ENCODE measurements around the gene SYNCRIP.
"Not testable (repeated sequence)": the region's sequence is repeated elsewhere in the genome, so short reads cannot be mapped to it uniquely, and the experiment has no call there.

Gene SYNCRIP

DNA sequence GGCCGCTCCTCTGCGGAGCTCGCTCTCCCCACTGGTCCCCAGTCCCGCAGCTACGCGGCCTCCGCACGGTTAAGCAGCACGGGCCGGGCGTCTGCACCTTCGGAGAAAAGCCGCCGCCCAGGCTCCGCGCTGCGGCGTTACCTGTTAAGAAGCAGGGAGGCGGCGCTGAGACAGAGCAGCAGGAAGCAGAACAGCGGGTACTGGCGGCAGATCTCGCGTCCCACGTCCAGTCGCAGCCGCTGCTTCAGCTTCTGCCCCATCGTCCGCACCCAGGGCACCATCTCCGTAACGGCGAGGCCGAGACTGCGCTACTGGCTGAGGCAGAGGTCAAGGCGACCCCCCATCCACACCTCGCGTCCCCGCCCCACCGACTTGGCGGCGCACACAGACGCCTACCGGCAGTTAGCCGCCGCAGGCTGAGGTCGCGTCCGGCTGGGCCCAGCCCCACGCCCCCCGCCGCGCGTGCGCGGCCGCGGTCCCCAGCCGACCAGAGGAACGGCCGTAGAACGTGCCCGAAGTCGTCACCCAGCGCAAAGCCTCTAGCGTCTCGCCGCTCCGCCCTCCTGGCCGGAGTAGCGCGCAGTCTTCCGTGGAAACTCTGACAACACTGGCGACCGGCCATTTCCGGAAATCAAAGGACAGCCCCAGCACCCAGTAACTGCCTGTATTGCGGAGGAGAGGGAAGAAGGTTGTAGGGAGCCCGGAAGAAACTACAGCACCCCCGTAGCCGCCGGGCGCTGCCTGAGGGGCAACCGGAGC is 49.1 kb downstream of the SYNCRIP start, which contains the start of gene SNX14:
TSS of gene SNX14 (minus strand) at position 421 of the 759 bp plus-strand sequence. CDS start at position 281, 140 bp downstream.
- DNase-seq (ENCODE audit: low spot score) = peak; percentile 89

DNA sequence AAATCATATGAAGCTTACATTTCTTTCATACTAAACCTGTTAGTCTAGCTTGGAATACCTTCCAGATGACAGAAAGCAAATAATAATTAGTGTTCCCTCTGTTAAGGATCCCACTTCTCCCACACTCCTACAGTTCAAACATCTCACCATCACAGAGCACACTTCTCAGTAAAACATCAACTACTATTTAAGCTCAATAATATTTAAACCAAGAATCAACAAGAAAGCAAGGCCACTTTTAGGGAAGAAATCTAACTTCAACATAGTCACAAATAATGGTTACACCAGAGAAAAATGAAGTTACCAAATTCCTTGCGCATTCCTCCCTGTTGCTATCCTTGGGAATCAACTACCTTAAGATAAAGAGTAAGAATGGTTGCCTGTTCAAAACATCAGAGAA is 50.7 kb downstream of the SYNCRIP start:
- no peak for DNase-seq (ENCODE audit: low spot score)

DNA sequence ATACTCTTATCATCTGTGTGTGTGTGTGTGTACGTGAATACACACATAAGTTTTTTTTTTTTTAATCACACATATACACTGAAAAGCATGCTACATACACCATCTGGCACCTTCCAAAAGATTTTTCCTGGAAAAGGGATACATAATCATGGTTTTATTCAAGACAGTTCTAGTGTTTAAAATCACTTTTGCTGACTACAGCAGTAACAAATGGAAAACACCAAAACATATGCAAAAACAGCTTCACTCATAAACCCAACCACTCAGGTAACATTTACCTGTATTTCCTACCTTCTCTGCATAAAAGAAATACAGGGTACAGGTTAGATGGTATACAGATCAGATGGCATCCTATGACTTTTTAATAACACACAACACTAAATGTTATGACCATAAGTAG is 51.5 kb downstream of the SYNCRIP start:
- no peak for DNase-seq (ENCODE audit: low spot score)

DNA sequence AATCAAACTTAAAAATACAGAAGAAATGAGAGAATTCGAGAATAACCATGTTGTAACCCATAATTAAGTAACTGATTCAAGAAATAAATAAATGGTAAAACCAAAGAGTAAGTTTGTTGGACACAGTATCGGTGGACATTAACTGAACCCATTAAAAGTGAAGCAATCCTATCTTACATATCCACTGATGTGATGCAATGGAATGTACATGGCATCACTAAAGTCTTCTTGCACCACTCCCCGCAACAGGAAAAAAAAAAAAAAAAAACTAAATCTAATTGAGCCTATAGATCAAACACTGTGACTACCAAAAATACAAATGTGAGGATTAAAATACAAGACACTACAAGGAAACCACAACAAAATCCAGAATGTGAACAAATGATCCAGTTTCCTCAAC is 56.9 kb downstream of the SYNCRIP start:
- DNase-seq (ENCODE audit: low spot score) = no peak

DNA sequence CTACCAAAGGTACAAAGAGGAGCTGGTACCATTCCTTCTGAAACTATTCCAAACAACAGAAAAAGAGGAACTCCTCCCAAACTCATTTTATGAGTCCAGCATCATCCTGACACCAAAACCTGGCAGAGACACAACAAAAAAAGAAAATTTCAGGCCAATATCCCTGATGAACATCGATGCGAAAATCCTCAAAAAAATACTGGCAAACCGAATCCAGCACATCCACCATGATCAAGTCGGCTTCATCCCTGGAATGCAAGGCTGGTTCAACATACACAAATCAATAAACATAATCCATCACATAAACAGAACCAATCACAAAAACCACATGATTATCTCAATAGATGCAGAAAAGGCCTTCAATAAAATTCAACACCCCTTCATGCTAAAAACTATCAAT is 59.9 kb downstream of the SYNCRIP start:
- DNase-seq (ENCODE audit: low spot score) = not testable (repeated sequence)

DNA sequence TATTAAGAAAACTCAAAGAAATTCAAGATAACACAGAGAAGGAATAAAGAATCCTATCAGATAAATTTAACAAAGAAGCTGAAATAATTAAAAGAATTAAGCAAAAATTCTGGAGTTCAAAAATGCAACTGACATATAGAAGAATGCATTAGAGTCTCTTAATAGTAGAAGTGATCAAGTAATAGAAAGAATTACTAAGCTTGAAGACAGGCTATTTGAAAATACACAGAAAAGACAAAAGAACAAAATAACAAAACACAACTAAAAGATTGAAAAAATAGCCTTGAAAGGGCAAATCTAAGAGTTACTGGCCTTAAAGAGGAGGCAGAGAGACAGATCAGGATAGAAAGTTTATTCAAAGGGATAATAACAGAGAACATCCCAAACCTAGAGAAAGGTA is 61.1 kb downstream of the SYNCRIP start:
- DNase-seq (ENCODE audit: low spot score) = no peak

DNA sequence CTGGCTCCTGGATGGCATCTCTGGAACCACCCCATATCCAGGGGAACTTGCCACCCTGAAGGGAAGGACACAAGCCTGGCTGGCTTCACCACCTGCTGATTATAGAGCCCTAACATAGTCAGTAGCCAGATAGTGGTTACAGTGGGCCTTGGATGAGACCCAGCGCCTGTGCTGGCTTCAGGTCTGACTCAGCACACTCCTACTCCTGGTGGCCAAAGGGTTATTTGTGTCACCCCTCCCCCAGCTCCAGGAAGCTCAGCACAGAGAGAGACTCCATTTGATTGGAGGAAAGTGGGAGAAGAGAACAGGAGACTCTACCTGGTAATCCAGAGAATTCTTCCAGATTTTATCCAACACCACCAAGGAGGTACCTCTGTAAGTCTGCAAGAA is 61.8 kb downstream of the SYNCRIP start:
- DNase-seq (ENCODE audit: low spot score) = no peak

DNA sequence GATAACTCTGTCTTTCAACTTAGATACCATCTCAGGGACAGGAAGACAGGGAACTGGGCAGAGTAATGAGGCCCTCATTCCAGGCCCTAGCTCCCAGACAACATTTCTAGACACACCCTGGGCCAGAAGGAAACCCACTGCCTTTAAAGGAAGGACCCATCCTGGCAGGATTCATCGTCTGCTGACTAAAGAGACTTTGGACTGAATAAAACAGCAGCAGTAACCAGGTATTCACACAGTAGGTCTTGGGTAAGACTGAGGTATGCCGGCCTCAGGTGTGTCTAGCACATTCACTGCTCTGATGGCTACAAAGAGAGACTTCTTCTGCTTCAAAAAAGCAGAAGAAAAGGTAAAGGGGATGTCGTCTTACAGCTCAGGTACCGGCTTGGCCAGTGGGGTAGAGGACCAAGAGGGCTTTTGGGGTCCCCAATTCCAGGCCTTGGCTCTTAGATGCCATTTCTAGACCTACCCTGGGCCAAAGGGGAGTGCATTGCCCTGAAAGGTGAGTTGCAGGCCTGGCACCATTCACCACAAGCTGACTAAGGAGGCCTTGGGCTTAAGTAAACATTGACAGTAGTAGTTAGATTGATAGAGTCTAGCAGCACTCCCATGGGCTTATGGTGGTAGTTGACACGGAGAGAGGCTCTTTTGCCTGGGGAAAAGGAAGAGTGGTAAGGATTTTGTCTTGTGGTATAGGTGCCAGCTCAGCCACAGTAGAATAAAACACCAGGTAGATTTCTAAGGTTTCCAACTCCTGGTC is 62.4 kb downstream of the SYNCRIP start:
- DNase-seq (ENCODE audit: low spot score) = no peak

DNA sequence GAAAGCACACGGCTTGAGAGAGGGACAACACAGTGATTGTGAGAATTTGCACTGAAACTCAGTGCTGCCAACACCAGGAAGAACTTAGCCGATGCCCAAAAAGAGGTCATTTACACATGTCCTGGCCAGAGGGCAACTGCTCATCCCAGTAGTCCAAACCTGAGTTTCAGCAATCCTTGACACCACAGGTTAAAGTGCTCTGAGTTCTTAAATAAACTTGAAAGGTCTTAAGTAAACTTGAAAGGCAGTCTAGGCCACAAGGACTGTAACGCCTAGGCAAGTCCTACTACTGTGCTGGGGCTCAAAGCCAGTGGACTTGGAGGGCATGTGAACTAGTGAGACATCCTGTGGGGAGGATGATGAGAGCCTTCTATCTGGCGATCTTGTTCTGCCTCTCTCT is 63.1 kb downstream of the SYNCRIP start:
- DNase-seq (ENCODE audit: low spot score) = no peak

DNA sequence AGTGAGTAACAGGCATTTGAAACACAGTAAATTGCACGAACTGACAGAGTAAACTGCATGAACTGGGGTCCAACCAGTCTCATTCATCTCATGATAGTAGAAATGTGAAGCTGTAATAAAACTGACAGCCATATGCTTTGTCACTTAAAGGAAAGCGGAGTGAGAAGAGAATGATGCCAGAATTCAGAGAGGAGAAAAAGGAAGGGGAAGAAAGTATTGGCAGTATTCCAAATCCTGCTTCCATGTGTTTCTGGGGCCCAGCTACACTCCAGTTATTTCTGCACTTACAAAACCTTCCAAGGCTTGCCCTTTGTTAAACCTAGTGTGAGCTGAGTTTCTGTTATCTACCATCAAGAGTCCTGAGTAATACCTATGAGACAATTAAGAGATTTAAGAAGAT is 66.2 kb downstream of the SYNCRIP start:
- DNase-seq (ENCODE audit: low spot score) = no peak

DNA sequence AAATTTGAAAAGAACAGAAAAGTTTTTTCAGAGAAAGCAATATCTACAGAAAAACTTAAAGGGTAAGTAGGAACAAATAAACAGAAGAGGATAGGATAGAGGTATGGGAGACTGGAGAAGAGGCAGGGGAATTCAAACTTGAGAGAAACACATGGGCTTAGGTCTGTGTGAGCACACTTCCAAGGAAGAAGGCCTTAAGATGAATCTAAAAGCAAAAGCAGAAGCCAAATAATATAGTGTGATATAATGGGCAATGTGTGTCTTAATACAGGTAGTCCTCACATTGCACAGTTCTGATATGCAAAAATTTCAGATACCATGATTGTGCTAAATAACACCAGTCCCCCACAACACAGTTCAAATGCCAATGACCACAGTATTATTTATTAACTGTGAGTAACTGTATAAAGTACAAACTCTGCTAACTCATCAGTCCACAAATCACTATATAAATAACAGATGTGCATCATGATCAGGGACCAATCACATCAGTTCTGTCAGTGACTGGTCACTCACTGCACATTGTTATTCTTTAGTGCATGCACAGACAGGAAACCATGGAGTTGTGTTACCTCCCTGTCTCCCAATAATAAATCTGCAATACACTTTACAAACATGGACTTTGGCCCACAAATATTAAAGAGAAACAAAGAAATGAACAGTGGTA is 67.6 kb downstream of the SYNCRIP start:
- DNase-seq (ENCODE audit: low spot score) = peak; percentile 58

DNA sequence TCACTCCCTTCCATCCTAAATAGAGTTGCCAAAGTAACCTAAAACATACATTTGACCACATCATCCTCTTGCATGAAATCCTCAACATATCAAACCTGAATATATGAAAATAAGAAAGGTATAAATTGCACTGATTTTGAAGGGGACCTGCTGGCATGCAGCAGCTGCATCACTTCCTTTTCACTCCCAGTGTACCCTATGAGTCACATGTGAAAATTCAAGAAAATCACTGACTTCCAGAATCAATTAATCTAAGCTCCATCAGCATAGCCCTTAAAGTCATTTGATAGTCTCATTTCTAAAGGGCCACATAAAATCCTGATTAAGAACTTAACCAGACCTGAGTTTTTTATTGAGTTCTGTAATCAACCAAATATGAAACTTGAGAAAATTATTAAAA is 73.4 kb downstream of the SYNCRIP start:
- peak; percentile 22 for DNase-seq (ENCODE audit: low spot score)

DNA sequence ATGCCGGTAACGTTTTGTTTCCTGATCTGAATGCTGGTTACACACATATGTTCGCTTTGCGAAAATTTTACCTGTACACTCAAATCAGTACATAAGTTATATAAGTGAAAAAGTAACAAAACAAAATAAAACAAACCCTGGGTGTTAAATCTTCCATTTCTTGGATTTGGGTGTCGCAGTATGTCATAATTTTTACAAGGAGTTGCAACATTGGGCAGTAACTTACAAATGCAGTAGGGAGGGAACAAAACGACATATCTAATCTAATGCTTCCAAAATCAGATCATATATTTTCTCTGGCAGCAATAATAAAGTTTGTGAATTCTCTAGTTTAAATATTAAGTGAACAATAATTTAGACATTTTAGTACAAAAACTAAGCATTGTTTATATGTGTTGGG is 74.3 kb downstream of the SYNCRIP start:
- DNase-seq (ENCODE audit: low spot score) = no peak

DNA sequence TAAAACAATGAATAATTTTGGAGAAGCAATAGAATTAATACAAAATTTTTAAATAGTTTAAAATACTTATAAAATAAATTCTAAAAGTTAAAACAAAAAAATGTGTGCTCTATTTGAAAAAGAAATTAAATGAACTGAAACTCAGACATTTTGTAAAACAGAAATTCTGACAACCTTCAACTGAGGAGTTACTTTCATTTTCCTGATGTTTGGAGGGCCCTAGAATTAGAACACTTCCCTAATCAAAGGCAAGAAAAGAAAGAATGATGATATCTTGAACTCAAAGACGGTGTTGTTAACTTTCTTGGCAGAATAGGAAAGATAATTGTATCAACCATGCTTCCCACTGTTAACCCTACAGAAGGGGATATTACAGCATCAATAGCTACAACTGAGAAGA is 77.0 kb downstream of the SYNCRIP start:
- DNase-seq (ENCODE audit: low spot score) = no peak

DNA sequence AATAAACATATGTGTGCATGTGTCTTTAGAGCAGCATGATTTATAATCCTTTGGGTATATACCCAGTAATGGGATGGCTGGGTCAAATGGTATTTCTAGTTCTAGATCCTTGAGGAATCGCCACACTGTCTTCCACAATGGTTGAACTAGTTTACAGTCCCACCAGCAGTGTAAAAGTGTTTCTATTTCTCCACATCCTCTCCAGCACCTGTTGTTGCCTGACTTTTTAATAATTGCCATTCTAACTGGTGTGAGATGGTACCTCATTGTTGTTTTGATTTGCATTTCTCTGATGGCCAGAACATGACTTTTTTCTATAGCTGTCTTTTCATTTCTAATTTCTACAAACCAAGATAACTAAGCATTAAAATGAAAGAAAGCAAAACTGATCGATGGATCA is 78.5 kb downstream of the SYNCRIP start:
- not testable (repeated sequence) for DNase-seq (ENCODE audit: low spot score)
